Activated naive CD4-positive, alpha-beta T cell treated with Interleukin-2 at 50 U/mL for 16 hours (primary cell): ENCODE measurements around the gene SLC9A9.
"Not testable (repeated sequence)": the region's sequence is repeated elsewhere in the genome, so short reads cannot be mapped to it uniquely, and the experiment has no call there.

ENCODE experiments used
- DNase-seq: peaks from one replicate; pipeline ENCODE4 v3.0.0-alpha.2; 2020

SLC9A9 gene

GRCh38 chr3:143306407-143306806, 541.9 kb downstream of the SLC9A9 start:
- DNase-seq, result no peak

GRCh38 chr3:143302638-143303171, 545.6 kb downstream of the SLC9A9 start:
- DNase-seq, result no peak

GRCh38 chr3:143301031-143301901, 547.0 kb downstream of the SLC9A9 start:
- no peak for DNase-seq

GRCh38 chr3:143298886-143299535, 549.3 kb downstream of the SLC9A9 start:
- DNase-seq, result no peak

- no peak for DNase-seq
Observed at GRCh38 chr3:143298380-143298779, 549.9 kb downstream of the SLC9A9 start.

- DNase-seq, result no peak
Observed at GRCh38 chr3:143295201-143296080, 552.8 kb downstream of the SLC9A9 start.

- DNase-seq, result no peak
Observed at GRCh38 chr3:143294188-143294587, 554.1 kb downstream of the SLC9A9 start.

- DNase-seq, result no peak
Observed at GRCh38 chr3:143291836-143292447, 556.3 kb downstream of the SLC9A9 start.

GRCh38 chr3:143288944-143289343, 559.3 kb downstream of the SLC9A9 start:
- DNase-seq, result no peak

GRCh38 chr3:143287403-143287802, 560.9 kb downstream of the SLC9A9 start:
- no peak for DNase-seq

GRCh38 chr3:143286392-143287010, 561.8 kb downstream of the SLC9A9 start:
- DNase-seq, result no peak

GRCh38 chr3:143283432-143284128, 564.7 kb downstream of the SLC9A9 start:
- DNase-seq, result no peak

GRCh38 chr3:143280984-143281383, 567.3 kb downstream of the SLC9A9 start:
- no peak for DNase-seq

GRCh38 chr3:143279567-143279966, 568.7 kb downstream of the SLC9A9 start:
- DNase-seq, result not testable (repeated sequence)

GRCh38 chr3:143278721-143279120, 569.5 kb downstream of the SLC9A9 start:
- DNase-seq, result no peak

GRCh38 chr3:143277531-143277930, 570.7 kb downstream of the SLC9A9 start:
- no peak for DNase-seq

- no peak for DNase-seq
Observed at GRCh38 chr3:143276592-143276991, 571.7 kb downstream of the SLC9A9 start.

GRCh38 chr3:143273975-143274690, 574.1 kb downstream of the SLC9A9 start:
- DNase-seq, result no peak

GRCh38 chr3:143271136-143271535, 577.1 kb downstream of the SLC9A9 start:
- DNase-seq, result no peak

- DNase-seq, result no peak
Observed at GRCh38 chr3:143269741-143270140, 578.5 kb downstream of the SLC9A9 start.

- DNase-seq, result no peak
Observed at GRCh38 chr3:143267989-143268388, 580.3 kb downstream of the SLC9A9 start.
